GM21367 (cell line): ENCODE results near the gene CPS1.
A peak's percentile ranks its signal among the peaks of the same experiment; 100 is the strongest.

Source experiments
- ATAC-seq: cut with Tn5 transposase; IDR thresholded peaks from one replicate; pipeline ENCODE4 v1.9.1; 2021; ENCODE audit not compliant: unreplicated experiment

Gene CPS1

DNA sequence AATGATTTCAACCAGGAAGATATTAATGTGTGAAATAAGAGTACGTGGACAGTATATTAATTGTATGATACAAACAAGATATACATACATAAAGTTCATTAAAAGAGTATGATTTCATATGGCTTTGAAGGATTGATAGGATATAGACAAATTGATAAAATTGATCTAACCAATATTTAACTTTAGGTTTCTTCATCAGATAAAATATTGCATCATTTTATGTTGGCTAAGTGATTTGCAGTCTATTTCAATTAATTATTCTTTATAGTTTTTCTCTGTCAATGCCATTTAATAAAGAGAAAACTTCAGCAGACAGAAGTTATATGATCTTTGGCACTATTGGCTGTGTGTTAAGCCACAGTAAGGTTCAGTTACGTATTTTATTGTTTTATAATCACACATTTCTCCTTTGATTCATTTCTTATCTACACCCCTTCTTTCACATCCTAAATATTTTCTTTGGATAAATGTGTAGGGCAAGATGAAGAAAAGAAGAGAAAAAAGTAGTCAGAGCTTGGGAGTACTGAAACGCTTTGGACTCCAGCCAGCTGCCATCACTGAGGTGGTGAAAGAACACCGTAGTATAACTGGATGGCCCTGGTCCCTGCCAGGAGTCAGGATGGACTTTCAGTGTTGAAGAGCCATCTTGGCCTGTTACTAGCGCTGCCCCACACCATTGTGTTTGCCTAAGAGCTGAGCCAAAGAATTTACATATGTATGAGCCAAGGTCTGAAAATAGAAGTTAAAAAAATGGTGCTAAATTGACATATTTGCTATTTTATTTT is 9.8 kb upstream of the CPS1 start:
- no peak for ATAC-seq

DNA sequence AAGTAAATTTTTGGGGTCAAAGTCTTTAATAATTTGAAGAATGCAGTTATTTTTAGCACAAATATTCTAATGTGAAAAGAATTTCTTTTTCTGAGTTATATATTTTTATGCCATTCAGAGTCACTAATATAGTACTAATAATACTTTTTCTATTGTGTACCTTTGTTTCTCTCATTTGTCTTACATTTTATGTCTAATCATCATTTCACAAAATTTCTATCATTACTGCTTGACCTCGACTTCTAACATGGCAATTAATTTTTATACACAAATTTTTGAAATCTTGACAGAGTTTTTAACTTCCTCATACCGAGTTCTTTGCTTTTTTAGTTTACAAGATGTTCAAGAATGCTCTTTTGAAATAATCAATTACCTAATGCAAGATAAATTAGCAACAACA is 8.4 kb upstream of the CPS1 start:
- no peak for ATAC-seq

DNA sequence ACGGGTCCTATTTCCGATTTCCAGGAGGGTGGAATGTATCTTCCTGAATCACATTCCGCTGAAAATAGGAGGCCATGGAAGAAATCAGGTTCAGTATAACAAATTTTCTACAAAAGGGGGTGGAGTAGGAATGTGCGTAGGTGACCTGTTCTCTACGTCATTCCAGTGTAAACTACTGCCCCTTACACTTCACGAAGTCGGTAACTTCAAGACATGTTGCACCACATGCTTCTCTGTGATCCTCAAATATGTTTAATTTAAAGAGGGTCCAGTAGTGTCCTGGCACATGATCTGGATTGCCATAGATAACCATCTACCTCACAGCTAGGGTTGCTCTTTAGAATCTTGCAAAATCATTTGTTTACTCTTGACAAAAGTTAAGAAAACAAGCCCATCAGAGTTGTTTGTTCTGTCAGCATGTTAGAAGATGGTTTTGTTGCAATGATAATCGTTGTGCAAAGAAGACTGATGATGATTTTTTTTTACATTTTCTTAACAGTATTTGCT is 7.5 kb upstream of the CPS1 start:
- ATAC-seq = no peak

GRCh38 chr2:210551001-210551400 is 5.4 kb upstream of the CPS1 start:
- no peak for ATAC-seq

DNA sequence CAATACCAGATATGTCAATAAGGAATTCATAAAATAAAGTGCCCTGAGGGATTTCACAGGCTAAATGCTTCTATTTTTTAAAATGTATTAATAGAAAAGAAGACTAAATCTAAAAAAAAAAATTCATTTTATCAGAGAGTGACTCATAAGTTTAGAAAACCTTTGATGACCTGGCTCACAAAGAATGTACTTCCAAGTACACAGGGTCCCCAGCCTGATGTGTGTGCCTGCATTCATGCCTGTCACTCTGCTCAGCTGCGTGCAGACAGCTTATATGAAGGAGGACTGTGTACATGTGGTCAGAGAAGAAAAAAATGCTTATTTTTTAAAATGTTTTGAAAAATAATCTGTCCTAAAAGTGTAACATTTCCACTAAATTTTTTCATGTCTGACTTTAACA is 3.0 kb upstream of the CPS1 start:
- no peak for ATAC-seq

DNA sequence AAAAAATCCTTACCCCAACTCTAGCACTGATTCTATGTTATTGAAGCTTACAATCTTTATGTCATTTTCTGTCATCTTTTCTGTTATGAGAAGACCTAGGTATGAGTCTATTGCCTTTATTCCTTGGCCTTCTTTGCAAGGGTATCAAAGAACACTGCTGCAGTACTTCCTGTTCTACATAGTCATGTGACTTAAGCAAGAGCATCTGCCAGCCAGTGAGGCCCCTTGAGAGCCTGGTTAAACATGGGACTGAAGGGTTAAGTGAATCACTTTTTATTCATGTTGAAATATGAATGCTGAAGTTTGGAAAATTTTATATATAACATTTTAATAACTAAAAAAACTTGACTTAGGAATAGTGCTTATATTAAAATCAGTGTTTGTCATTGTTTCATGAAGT is 844 bp upstream of the CPS1 start:
- no peak for ATAC-seq

- ATAC-seq = no peak
Measured at GRCh38 chr2:210557721-210558120, 1.3 kb downstream of the CPS1 start.

GRCh38 chr2:210558708-210559107 is 2.3 kb downstream of the CPS1 start:
- no peak for ATAC-seq

DNA sequence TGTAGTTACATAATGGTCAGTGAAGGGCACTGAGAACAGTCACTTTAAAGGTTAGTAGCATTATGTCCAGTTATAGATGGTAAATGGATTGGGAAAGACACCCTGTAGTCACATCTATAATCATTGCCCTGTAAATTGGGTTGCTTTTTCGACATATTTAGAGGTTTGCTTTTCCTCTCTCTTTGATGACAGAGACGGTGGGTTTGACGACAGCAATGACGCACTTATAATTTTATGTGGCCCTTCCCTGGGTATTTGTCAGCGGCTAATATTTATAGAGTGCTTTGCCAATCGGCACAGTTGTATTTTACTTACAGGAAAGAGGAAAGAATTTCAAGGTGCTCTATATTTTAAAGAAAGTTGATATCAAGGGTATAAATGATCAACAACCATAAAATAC is 2.8 kb downstream of the CPS1 start:
- no peak for ATAC-seq

GRCh38 chr2:210561475-210561874 is 5.1 kb downstream of the CPS1 start:
- no peak for ATAC-seq

- ATAC-seq = no peak
Measured at GRCh38 chr2:210562091-210562490, 5.7 kb downstream of the CPS1 start.

- no peak for ATAC-seq
Measured at GRCh38 chr2:210562502-210563080, 6.2 kb downstream of the CPS1 start.

DNA sequence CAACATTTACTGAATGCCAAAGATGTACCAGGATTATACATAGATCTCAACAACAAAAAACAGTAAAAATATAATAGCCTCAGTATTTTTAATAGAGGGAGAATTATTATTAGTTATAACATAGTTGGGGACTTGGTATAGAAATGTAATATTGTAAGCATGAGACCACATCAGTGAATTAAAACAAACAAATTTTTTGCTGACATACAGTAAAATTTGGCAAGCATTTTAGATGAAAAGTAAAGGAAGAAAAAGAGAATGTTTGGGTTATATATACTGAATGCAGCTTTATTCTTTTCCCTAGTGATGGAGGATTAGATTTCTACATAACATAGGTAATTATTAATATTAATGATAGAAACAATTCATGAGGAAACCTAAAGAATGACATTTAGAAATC is 10.9 kb downstream of the CPS1 start:
- no peak for ATAC-seq

GRCh38 chr2:210568108-210568507 is 11.7 kb downstream of the CPS1 start:
- ATAC-seq = no peak

DNA sequence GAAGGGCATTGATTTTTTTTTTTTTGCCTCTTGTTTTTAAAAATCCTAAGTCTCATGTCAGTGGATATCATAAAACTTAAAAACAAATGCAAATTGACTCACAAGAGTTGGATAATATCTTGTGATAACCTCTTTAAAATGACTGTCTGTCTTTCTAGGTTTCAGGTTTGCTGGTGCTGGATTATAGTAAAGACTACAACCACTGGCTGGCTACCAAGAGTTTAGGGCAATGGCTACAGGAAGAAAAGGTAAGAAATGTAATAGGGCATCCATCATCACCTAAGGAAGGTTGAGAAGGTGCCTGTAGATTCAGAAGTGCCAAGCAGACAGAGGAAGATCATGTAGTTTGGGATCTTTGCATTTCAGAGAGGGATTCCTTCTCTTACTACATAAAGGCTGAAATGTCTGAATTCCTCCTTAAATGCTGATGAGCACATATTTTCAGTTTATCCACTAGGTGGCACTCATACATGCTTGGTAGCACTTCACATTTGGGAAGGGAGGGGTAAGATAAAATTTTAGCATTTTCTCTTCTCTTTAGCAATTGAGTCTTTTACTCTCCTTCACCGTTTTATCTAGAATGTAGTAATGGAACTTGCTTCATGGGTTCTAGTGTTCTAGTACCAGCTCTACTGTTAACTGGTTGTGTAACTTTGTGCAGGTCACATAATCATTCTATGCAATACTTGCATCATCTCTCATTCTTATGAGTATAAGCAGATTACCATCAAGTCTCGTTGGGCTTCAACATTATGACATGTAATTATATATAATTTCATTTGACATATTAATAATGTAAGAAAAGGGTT is 21.1 kb downstream of the CPS1 start:
- peak; percentile 96 for ATAC-seq

GRCh38 chr2:210584834-210585233 is 28.4 kb downstream of the CPS1 start:
- no peak for ATAC-seq

- ATAC-seq = no peak
Measured at GRCh38 chr2:210586381-210586780, 30.0 kb downstream of the CPS1 start.

DNA sequence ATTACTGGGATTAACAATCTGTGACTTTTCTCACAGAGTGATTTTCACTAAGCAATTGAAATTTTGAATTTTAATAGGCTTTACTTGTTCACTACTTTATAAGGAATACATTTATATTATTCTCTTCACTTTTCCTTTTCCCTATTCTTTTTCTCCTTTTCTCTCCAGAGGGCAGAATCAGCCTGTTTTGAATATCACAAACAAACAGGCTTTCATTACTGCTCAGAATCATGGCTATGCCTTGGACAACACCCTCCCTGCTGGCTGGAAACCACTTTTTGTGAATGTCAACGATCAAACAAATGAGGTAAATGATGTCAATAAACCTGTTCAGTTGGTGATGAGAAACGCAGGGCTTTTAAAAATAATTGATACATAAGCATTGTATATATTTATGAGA is 35.3 kb downstream of the CPS1 start:
- no peak for ATAC-seq

DNA sequence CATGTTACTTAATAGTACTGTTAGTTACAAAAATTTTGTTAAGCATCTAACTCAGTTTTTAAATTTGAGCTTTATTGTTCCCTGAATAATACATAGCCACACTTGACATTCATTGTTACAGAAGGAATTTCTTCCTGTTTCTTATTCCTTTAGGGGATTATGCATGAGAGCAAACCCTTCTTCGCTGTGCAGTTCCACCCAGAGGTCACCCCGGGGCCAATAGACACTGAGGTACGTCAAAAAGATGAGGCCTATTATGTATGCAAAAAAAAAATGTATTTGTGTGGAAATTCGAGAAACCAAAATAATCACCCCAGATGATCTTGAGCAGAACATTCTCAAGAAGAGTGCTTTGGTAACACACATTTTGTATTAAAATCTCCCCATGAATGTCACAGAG is 36.3 kb downstream of the CPS1 start:
- no peak for ATAC-seq

DNA sequence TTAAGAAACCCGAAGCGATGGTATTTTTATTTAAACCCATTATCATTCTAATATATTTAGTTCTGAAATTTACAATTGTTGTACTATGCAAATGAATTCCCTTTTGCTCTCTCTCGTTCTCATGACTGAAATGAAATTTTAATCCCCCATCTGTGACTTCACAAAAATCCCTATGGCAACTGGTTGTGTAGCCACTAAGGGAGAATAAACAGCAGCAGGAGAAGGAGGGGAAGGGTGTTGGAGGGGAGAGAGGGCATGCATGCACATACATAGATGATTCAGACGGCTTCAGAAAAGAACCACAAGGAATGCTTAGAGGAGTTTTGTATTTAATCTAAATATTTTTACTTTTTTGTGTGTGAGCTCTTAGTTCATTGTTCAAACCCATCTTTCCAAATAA is 36.8 kb downstream of the CPS1 start:
- no peak for ATAC-seq

DNA sequence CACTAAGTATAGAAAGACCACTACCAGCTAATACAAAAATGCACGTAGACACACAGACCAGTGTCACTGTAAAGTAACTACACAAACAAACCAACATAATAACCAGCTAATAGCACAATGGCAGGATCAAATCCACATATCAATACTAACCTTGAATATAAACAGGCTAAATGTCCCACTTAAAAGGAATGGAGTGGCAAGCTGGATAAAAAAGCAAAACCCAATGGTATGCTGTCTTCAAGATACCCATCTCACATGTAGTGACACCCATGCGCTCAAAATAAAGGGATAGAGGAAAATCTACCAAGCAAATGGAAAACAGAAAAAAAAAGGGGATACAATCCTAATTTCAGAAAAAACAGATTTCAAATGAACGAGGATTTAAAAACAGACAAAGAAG is 41.8 kb downstream of the CPS1 start:
- ATAC-seq = no peak

GRCh38 chr2:210599476-210599875 is 43.1 kb downstream of the CPS1 start:
- ATAC-seq = no peak
